Right forelimb (tissue), 1 donor: ENCODE data around the gene SEMA3E.
"Not testable (repeated sequence)": the region's sequence is repeated elsewhere in the genome, so short reads cannot be mapped to it uniquely, and the experiment has no call there.

Experiments
- DNase-seq: peaks from one replicate; pipeline ENCODE4 v3.0.0-alpha.2; 2018

The SEMA3E gene

DNA sequence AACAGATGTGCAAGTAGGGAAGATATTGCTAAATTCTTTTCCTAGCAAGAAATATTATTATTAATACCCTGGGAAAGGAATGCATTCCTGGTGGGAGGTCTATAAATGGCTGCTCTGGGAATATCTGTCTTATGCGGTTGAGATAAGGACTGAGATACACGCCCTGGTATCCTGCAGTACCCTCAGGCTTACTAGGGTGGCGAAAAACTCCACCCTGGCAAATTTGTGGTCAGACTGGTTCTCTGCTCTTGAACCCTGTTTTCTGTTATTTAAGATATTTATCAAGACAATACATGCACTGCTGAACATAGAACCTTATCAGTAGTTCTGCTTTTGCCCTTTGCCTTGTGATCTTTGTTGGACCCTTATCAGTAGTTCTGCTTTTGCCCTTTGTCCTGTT lies 96.4 kb downstream of the SEMA3E start:
- not testable (repeated sequence) for DNase-seq

DNA sequence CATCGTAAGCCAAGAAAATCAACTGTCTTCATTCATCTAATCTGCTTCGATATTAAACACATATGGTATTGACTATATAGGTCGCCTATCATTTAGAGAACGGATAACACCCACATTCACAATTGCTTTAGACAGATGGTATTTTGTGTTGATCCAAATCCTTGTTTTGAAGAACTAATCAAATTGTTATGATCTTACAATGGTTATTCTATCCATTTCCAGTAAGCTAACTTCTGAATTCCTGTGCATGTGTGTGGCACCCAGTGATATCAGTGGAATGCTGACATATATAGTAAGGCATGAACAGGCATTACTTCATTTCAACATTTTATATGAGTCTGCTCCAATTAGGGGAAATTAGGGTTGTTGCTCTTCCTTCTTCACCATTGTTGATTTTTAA lies 98.8 kb downstream of the SEMA3E start:
- no peak for DNase-seq

DNA sequence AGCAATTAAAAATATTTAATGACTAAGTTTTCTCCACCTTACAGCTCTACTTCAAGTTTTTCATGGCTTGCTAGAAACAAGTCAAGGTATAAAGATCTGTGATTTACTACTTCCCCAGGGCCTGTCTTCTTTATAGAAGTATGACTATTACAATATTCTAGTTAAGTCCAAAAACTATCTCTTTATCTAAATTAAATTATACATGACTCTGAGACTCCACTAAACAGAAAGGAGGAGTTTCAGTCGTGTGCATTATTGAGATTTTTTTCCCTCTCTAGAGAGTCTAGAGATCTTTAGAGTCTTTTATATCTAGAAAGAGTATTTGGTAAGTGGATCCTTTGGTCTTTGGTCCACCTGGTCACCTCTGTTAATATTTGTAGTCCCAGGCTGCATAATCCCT lies 100.7 kb downstream of the SEMA3E start:
- no peak for DNase-seq

DNA sequence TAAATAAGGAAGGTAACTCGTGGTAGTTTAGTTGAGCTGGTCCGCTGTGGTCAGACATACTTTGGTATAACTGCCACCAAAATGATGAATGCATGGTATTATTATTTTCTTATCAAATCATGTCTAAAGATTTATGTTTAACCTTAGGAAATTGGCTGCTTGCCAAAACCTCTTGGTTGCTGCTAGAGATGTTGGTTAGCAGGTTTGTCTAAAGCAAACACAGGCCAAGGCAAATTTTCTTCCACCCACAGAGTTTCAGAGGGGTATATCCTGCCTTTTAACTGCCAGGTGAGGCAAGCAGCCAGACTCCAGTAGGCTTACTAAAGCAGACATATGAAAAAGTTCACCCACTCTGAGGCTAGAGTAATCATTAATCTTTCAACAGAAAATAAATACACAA lies 101.4 kb downstream of the SEMA3E start:
- DNase-seq: no peak

DNA sequence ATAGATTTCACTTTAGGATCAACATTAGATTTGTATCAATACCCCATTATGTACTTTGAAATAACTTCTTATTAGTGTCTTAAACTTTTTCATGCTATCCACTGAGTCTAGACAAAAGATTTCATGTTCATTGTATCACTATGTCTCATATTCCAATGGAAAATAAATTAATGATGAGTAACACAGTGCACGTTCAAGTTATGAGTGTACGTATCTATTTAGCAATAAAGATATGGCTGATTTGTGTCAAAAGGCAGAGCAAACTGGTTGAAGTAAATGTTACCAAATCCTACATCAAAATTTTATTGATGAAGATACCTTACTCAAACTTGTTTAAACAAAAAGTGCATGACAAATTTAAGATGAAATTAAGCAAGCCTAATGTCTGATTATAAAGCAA lies 102.4 kb downstream of the SEMA3E start:
- DNase-seq: no peak

DNA sequence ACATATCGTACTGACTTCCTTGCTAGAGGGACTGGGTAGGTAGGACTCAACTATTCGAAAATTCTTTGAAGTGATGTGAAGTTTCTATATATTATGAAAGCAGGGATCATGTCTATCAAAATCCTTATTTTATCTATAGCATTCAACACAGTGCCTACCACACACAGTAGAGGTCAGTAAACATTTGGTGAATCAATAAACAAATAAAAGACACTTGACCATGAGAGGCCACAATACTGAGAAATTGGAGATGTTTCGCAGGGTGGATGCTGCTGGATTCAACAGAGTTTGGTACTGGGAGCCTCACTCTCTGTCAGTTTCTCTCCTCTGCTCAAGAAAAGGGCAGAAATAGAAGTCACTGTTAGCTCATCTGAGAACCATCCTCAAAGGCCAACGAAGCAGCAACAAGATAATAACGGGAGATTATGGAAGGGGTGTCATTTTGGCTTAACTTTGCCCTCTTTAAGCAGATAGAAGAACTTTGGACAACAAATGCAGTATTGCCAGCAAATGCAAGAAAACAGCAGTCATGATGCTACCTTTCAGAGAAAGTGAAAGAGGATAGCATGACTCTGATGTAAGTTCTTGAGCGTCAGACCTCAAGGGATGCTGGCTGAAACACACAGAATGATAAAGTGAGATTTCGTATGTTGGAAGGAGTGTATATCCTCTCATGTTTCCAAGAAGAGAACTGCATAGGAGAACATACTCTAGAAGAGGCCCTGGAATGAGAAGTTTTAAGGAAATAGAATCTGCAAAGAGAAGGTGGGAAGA lies 107.6 kb downstream of the SEMA3E start:
- no peak for DNase-seq

DNA sequence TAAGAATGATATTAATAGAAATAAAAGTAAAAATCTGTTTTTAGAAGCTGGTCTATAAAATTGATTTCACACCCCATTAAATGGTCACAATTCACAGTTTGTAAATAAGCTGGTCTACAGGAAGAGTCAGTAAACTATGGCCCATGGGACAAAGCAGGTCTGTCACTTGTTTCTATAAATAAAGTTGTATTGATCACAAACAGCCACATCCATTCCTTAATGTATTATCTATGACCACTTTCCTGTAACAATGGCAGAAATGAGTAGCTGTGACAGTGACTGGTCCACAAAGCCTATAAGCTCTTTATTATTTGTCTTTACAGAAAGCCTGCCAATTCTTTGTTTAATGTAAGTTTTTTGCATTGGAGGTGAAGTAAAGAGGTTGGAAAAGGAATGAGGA lies 114.5 kb downstream of the SEMA3E start:
- DNase-seq: no peak

DNA sequence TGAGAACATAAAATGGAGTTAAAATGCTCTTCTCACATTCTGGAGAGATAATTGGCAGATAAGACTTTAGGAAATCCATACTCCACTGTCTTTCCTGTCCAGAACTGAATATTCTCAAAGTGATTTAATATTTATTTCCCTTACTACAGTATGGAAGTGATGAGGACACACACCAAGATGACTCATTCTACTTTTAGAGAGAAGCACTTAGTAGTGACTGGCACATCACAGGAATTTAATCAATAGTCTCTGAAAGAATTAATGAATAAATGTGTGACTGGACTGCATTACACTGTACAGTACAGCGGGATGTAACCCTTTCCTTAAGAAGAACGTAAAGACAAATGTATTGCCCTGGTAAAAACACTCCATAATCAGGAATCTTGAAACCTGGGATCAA lies 116.7 kb downstream of the SEMA3E start:
- DNase-seq: no peak

DNA sequence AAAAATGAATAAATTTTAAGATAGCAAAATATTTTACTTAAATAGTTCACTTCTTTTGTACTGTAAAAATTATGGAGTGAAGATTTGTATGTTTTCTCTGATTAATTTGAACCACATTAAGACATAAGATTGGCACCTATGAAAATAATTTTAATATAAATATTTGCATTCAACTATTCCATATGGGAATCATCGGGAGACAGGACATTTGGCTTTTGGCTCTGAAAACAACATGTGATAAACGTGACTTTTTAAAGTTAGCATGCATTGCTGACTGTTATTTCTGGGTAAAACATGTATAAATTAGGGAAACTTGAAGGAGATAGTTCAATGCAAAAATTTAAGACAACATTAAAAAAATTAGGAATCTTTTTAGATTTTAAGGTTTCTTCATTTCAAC lies 117.2 kb downstream of the SEMA3E start:
- DNase-seq: no peak

DNA sequence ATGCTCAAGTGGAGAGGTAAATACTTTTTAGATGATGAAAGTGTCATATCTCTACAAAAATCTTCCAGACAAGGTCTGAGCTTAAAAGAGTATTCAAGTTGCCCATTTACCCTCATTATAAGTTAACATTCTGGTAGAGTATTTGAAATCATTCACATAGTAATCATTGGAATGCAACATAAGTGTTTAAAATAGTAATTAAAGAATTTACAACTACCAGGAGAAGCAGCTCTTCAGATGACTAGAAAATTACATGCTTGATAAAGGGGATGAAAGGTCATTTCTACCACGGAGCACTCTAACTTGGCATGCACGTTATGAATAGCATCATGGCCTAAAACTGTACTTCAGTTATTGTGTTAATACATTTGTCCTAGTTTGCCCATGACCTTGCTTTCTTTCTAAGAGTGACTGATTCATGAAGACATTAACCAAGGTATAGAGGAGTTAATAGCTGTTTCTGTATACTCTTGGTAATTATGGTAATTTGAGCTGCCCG lies 120.0 kb downstream of the SEMA3E start:
- no peak for DNase-seq

DNA sequence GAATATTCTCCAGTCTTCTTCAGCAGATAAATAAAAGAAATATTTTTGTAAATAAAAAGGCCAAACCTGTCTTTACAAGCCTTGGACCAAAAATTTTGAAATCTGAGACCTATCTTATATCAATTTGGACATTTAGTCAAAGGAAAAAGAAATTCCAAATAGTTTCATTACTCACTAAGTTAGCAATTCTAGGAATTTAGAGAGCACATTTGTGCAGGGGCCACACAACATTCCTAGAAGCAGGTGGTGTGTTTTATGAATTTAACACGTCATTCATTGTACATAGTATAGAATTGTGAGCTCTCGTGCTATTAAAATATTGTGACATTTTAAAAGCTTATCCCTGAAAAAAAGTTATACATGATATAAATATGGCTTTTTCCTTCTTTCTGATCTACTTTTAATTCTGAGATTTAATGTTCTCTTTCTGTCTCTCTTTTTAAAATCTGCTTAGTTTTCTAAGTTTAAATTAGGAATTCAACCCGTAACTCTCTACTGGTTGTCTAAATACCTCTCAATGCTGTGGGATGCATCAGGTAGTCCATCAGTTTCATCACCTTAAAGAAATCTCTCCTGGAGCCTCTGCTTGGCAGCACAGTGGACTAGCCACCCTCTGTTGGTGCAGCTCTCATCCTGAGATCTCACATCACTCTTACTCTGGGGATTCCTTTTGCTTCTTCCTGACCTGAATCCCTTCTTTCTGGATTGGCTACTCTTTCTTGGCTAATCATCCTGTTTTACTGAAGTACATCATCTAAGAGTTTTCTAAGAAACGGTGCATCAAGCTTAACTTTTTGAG lies 124.5 kb downstream of the SEMA3E start:
- no peak for DNase-seq

DNA sequence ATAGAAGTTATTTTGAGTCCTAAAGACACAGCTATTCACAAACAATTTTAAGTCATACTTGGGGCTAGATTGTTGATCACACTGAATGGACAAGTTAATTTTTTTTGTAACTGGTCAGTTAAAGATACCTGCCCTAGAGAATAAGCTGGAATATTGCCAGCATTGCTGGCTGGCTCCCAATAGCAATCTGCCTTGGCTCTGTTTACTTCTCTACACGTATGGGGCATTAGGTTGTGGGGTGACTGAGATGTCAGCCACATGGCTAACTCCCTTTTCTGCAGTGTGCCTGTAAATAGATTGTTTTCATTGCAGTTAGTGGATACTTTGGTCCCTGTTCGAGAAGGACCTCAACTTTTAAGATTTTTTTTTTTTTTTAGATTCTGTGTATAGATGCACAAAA lies 128.2 kb downstream of the SEMA3E start:
- DNase-seq: no peak

DNA sequence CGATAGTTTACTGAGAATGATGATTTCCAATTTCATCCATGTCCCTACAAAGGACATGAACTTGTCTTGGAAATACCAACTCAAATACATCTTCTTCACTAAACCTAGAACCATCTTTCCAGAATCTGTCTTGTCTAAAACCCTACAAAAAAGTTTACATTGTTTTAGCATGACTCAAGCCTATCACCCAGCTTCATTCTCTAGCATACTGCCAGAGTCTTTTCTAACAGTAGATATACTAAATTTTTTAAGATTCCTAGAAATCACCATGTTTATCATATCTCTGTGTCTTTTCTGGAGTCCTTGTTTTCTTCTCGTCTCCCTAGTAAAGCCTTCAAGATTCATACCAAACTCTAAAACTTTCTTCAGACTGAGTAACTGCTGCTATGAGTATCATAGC lies 129.7 kb downstream of the SEMA3E start:
- DNase-seq: no peak

DNA sequence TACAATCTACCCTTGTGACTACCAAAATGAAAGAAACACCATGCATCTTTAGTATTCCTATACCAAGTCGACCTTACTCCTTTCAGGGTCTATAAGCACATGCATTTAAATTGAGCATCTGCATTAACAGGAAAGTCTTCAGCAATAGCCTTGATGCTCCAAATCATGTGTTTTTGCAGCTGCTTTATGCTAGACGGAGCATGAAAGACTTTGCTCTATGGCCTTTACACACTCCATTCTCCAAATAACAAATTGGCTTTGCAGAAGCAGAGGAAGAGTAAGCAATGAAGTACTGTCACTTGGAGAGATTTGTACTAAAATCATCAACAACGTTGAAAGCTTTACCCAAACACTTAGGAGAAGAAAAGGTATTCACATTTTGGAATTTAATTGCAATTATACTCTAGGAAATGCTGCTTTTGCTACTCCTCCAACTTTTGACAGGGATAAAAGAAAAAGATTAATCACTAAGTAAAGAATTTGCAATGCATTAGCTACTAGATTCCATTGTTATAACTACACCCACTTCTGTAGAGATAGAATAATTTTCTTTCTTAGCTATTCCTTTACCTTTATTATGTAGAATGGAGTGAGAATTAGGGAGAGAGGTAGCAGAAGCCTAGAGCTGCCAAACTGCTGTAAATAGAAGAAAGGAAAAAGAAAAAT lies 131.8 kb downstream of the SEMA3E start:
- no peak for DNase-seq

DNA sequence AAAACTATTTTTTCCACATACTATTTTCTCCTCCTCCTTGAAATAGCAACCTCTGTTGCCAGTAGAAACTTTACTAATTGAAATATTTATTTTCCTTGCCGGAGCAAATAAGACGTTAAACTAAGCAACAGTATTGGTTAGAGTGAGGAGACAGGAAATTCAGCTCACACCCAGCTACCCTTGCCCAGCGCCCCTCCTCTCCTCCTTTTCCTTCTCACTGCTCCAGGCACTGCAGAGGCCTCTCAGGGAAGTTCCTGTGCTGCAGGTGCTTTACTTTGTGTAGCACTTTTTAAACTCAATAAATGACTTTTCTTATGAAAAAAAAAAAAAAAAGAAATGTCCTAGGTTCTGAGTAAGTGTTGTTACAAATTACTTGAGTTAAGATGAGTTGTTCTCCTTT lies 134.0 kb downstream of the SEMA3E start:
- no peak for DNase-seq

DNA sequence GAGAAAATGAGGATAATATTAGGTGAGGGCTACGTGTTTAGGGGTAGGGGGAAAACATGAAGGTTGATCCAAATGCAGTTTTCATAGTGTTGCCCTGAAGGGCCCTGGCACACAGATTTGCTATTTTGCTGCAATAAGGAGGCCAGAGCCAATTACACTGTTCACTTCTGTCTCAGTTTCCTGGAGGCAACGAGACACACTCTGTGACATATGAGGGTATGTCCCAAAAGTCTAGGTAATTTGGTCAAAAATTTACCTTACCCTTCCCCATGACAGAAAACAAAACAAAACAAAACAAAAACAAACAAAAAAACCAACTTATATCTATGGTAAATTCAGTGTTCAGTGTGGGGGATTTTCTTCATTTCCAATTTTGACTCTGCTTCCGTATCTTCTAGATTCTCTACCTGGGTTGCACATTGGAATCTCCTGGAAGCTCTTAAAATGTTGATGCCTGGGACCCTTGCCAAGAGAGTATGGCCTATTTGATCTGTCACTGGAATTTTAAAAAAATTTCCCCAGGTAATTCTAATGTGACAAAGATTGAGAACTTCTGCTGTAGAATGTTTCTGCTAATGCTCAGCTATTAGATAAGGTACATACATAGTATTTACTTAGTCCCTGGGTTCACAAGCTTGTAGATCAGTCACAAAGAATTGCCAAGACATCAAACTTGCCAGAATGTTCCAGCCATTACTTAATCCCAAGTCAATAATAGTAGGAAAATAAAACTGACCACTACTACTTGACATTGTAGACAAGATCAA lies 139.5 kb downstream of the SEMA3E start:
- DNase-seq: no peak

DNA sequence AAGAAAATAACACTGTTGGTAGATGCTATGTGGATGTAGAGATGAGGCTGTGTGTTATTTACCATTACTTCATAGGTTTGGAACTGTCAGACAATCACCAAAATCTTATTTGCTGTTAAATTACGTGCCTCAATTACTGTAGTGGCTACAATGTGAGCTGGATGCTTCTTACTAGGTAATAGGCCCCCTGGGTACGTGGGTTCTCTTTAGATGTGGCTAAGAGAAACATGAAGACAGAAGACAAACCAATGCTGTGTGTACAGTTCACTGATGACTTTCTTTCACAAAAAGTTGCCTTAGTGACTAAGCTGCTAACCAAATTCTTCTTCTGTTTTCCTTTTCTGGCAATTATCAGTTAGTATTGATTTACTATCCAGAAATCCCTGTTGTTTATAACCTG lies 144.6 kb downstream of the SEMA3E start:
- no peak for DNase-seq

DNA sequence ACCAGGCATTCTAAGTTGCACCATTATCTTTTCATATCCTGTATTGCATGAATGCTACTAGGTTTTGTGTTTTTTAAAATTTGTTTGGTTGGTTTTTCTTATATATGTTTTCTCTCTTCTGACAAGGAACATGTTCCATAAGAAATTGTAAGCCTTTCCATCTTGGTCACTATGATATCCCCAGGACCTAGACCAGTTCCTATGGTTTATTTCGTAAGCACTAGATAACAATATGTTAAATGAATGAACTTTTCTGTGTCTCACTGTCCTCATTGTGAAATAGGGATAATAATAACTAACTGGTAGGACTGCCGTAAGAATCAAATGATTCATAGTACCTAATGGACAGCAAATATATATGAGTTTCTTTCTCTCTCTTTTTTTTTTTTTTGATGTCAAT lies 146.3 kb downstream of the SEMA3E start:
- DNase-seq: no peak

DNA sequence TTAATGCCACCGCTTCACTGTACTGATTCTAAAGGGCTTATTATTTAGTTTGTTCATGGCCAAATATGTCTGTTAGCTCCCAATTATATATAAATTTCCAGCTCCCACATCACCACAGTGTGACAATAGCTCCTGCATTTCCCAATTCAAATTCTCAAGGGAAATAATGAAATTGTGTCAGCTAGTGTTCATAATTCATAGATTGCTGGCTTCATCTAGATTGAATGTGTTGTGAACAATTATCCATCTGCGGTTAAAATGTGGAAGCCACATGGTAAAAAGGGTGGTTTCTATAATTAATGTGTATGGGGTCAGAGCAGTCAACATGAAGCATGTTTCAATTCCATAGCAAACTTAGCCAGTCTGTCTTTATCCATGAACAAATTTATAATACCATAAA lies 154.3 kb downstream of the SEMA3E start:
- no peak for DNase-seq

DNA sequence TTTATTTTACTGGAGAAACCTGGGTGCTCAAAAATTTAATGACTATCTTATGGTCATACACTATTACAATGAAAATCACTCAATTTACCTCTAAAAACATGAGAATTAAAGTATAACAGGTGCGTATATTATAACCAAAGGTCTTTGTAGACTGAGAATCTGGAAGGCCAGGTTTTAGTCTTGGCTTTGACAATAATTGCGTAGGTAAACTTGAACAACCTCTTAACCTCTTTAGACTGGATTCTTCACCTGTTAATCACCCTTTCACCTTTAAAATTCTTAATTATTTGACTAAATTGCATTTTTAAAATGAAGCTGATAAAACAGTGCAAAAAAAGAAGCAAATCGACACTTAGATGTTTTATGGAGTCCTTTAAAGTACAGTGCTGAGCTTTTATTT lies 156.1 kb downstream of the SEMA3E start:
- no peak for DNase-seq

DNA sequence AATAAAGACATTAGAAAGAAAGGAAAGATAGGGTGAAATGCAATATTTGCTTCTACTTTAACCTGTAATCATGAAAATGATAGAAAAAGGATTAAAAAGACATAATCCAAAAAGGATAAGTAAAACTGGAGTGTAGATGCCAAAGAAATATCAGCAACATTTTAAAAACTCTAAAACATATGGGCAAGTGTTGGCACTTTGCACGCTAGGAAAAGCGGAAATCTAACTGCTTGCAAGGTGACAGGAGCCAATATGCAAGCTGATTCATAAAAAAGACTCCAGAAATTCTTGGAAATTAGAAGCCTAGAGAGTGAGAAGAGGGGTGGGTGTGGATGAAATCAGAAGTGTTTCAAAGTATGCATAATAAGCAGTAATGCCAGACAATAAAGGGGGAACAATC lies 161.1 kb downstream of the SEMA3E start:
- no peak for DNase-seq

DNA sequence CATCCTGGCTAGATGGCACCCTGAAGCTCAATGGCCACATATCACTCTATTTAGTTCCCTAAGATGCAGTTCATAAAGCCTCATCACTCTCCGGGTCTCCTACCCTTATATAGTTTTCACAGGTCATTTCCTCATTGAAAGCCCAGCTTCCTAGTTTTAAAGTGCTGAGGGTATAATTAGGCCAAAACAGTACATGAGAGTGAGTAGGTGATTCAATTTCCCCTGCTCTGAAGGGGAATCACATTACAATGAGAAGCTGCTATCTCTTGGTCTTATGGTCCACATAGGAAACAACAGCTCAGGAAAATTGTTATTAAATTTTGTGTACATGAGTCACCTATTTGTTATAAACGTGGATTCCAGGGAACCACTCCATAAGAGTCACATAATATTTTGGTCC lies 162.0 kb downstream of the SEMA3E start:
- no peak for DNase-seq

DNA sequence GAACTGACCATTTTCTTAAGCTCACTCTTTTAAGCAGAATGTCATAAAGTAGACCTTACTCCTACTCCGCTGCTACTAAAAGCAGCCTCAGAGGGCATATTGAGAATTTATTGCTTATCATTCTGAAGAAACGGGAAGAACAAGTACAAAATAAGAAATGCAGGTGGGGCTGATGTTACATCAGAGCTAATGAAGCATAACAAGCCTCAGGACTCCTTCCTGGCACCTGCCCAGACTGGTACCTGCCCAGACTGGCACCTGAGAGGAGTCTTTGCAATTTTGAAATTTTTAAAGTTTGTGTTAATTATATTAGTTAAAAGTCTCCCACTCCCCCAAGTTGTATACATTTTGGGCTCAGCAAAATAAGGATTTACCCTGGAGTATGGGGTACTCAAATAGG lies 162.4 kb downstream of the SEMA3E start:
- no peak for DNase-seq
